HCT116 (cell line): Measurements from ENCODE around the gene ATP2B1. TPM values are rescaled to one million over a fixed set of nuclear protein-coding genes. Genes with fewer than 3 reads are reported as not detected.

Experiments used
- ATAC-seq: fragments of 200-7000 bp; cut with Tn5 transposase; 2 replicates; pipeline ENCODE4 v1.9.1; 2020; ENCODE audit warnings: mild to moderate bottlenecking, moderate library complexity
- BruUV-seq: library from RNA; stranded (reverse); fragments of 400-500 nt; replicated peaks from 2 replicates; lab custom pipeline; 2021; lab: Mats Ljungman, UMichigan
- CTCF ChIA-PET: fragments of 300-600 bp; sonication (Branson Sonifier 250); formaldehyde crosslinking; loops from one replicate; lab custom pipeline; 2021; ENCODE audit warnings: antibody characterized with exemption; lab: Charles Lee
- POLR2A ChIA-PET: fragments of 300-600, 350-600 bp; sonication (Branson Sonifier 250); formaldehyde crosslinking; loops from one replicate; lab custom pipeline; 2021; ENCODE audit warnings: antibody characterized with exemption; lab: Charles Lee
- RAD21 ChIA-PET, 2 experiments: fragments of 300-600 bp; sonication (Branson Sonifier 250); formaldehyde crosslinking; loops; one replicate each; lab custom pipeline; 2023; ENCODE audit warnings: low total read pairs in 2 of 2; ENCODE audit not compliant: uncharacterized antibody in 2 of 2, unreplicated experiment in 2 of 2, low non-redundant PET in 1 of 2; lab: Charles Lee
- DNase-seq: peaks from one replicate; pipeline ENCODE4 v3.0.0-alpha.2; 2010; ENCODE audit warnings: low read depth, low spot score
- H2AFZ ChIP-seq: fragments of 200-600 bp; shearing (Covaris generic), sonication (generic); 2 replicates; pipeline ENCODE4 v1.6.1; 2017; ENCODE audit warnings: low read depth, mixed run types, mixed read lengths, antibody characterized with exemption, low read length; ENCODE audit not compliant: poor library complexity, severe bottlenecking
- H3K27ac ChIP-seq: 2 replicates; pipeline ENCODE4 v1.5.1; 2012; ENCODE audit warnings: low read depth, low read length
- H3K27me3 ChIP-seq: fragments of 200-600 bp; sonication (generic); 2 replicates; pipeline ENCODE4 v1.6.1; 2016; ENCODE audit warnings: mixed run types, low read length, mixed read lengths; ENCODE audit not compliant: insufficient read depth
- H3K36me3 ChIP-seq, 2 experiments: fragments of 200-500 bp in 1 of 2; fragments of 200-600 bp in 1 of 2; sonication (Bioruptor generic) in 1 of 2; sonication (generic) in 1 of 2; 2 replicates each; pipeline versions ENCODE4 v1.5.1 to v1.6.1; 2014 to 2016; ENCODE audit warnings: low read length in 2 of 2, inconsistent platforms in 1 of 2, mixed read lengths in 1 of 2, mixed run types in 1 of 2; ENCODE audit not compliant: insufficient read depth in 2 of 2, control insufficient read depth in 1 of 2
- H3K4me1 ChIP-seq, 2 experiments: fragments of 200-600 bp in 1 of 2; sonication (generic) in 1 of 2; 2 replicates each; pipeline versions ENCODE4 v1.5.1 to v1.6.1; 2012 to 2017; ENCODE audit warnings: low read length in 2 of 2, inconsistent platforms in 1 of 2, mild to moderate bottlenecking in 1 of 2, mixed read lengths in 1 of 2, mixed run types in 1 of 2, moderate library complexity in 1 of 2; ENCODE audit not compliant: insufficient read depth in 2 of 2, control insufficient read depth in 1 of 2
- H3K4me2 ChIP-seq: fragments of 200-600 bp; sonication (generic); 2 replicates; pipeline ENCODE4 v1.6.1; 2017; ENCODE audit warnings: mixed run types, low read length, mixed read lengths
- H3K4me3 ChIP-seq, 2 experiments: fragments of 200-600 bp in 1 of 2; sonication (generic) in 1 of 2; replicated peaks in 1 of 2; 2 replicates each; pipeline ENCODE4 v1.5.1; 2011 to 2016; ENCODE audit warnings: low read length in 2 of 2, control low read depth in 1 of 2, low read depth in 1 of 2, mild to moderate bottlenecking in 1 of 2, mixed read lengths in 1 of 2, mixed run types in 1 of 2
- H3K79me2 ChIP-seq: fragments of 200-600 bp; sonication (generic); 2 replicates; pipeline ENCODE4 v1.6.1; 2017; ENCODE audit warnings: mild to moderate bottlenecking, mixed run types, low read length, moderate library complexity, mixed read lengths; ENCODE audit not compliant: insufficient read depth
- H3K9ac ChIP-seq: fragments of 200-600 bp; sonication (generic); 2 replicates; pipeline ENCODE4 v1.6.1; 2016; ENCODE audit warnings: low read length, mixed read lengths
- H3K9me2 ChIP-seq: fragments of 200-600 bp; sonication (generic), shearing (Covaris generic); 2 replicates; pipeline ENCODE4 v1.6.1; 2017; ENCODE audit warnings: mixed run types, mild to moderate bottlenecking, moderate library complexity; ENCODE audit not compliant: insufficient read depth
- H3K9me3 ChIP-seq, 2 experiments: fragments of 200-500 bp in 1 of 2; fragments of 200-600 bp in 1 of 2; sonication (Bioruptor generic) in 1 of 2; sonication (generic) in 1 of 2; 2 replicates each; pipeline ENCODE4 v1.6.1; 2014 to 2017; ENCODE audit warnings: low read length in 2 of 2, mixed read lengths in 2 of 2, inconsistent platforms in 1 of 2, low read depth in 1 of 2, mild to moderate bottlenecking in 1 of 2, mixed run types in 1 of 2, moderate library complexity in 1 of 2; ENCODE audit not compliant: control insufficient read depth in 1 of 2, insufficient read depth in 1 of 2
- H4K20me1 ChIP-seq: fragments of 200-600 bp; sonication (generic), shearing (Covaris generic); 2 replicates; pipeline ENCODE4 v1.6.1; 2017; ENCODE audit warnings: mixed run types, mild to moderate bottlenecking, moderate library complexity; ENCODE audit not compliant: insufficient read depth
- CBX3 ChIP-seq: IDR thresholded peaks from 2 replicates; pipeline ENCODE4 v1.6.1; 2012; ENCODE audit warnings: low read depth
- CEBPB ChIP-seq: IDR thresholded peaks from 2 replicates; pipeline ENCODE4 v1.6.1; 2012; ENCODE audit warnings: low read depth
- EGR1 ChIP-seq: IDR thresholded peaks from 2 replicates; pipeline ENCODE4 v1.6.1; 2012; ENCODE audit warnings: low read depth
- ELF1 ChIP-seq: IDR thresholded peaks from 2 replicates; pipeline ENCODE4 v1.6.1; 2012; ENCODE audit warnings: low read depth, borderline replicate concordance
- EZH2 ChIP-seq: fragments of 200-600 bp; sonication (generic); IDR thresholded peaks from 2 replicates; pipeline ENCODE4 v1.6.1; 2017; ENCODE audit warnings: antibody characterized with exemption, mixed run types
- EZH2phosphoT487 ChIP-seq: fragments of 200-600 bp; IDR thresholded peaks from 2 replicates; pipeline ENCODE4 v1.6.1; 2018; ENCODE audit warnings: antibody characterized with exemption, borderline replicate concordance
- FOSL1 ChIP-seq: IDR thresholded peaks from 2 replicates; pipeline ENCODE4 v1.6.1; 2012; ENCODE audit warnings: low read depth
- JUND ChIP-seq: IDR thresholded peaks from 2 replicates; pipeline ENCODE4 v1.6.1; 2012
- POLR2A ChIP-seq: IDR thresholded peaks from 2 replicates; pipeline ENCODE4 v1.7.0; 2011; ENCODE audit warnings: borderline replicate concordance; ENCODE audit not compliant: insufficient read depth, insufficient read length; ENCODE audit errors: extremely low read depth
- POLR2AphosphoS5 ChIP-seq: IDR thresholded peaks from 2 replicates; pipeline ENCODE4 v1.6.1; 2011; ENCODE audit warnings: mild to moderate bottlenecking, low read depth, low read length, moderate library complexity
- RAD21 ChIP-seq: IDR thresholded peaks from 2 replicates; pipeline ENCODE4 v1.6.1; 2012; ENCODE audit warnings: low read depth, mild to moderate bottlenecking
- SIN3A ChIP-seq: IDR thresholded peaks from 2 replicates; pipeline ENCODE4 v1.6.1; 2012; ENCODE audit warnings: low read depth
- SP1 ChIP-seq: IDR thresholded peaks from 2 replicates; pipeline ENCODE4 v1.6.1; 2012; ENCODE audit warnings: low read depth
- TCF7L2 ChIP-seq: IDR thresholded peaks from 2 replicates; pipeline ENCODE4 v1.7.0; 2011; ENCODE audit warnings: borderline replicate concordance, inconsistent platforms; ENCODE audit not compliant: insufficient read depth, insufficient read length; ENCODE audit errors: extremely low read depth
- YY1 ChIP-seq: IDR thresholded peaks from 2 replicates; pipeline ENCODE4 v1.6.1; 2011; ENCODE audit warnings: low read length, low read depth, moderate library complexity, mild to moderate bottlenecking; ENCODE audit not compliant: insufficient replicate concordance; ENCODE audit errors: extremely low read depth
- ZFX ChIP-seq: fragments of 450-650 bp; IDR thresholded peaks from 2 replicates; pipeline ENCODE4 v1.6.1; 2017
- ZNF274 ChIP-seq: fragments of 200-500 bp; sonication (Bioruptor generic); IDR thresholded peaks from 2 replicates; pipeline ENCODE4 v1.6.1; 2014; ENCODE audit warnings: mild to moderate bottlenecking, low read depth, low read length, inconsistent platforms
- intact Hi-C: fragments of 100-400 bp; cut with micrococcal nuclease; formaldehyde crosslinking; loops from 2 replicates; pipeline ENCODE4 v1.10.0; 2022
- total RNA-seq: library from RNA; stranded (reverse); gene quantifications from one replicate; pipeline ENCODE4 v1.2.1, GENCODE V29; 2021; ENCODE audit not compliant: unreplicated experiment
- TF ChIP-seq, protein P1 (sequence below): IDR thresholded peaks from 2 replicates; pipeline ENCODE4 v1.6.1; 2011; ENCODE audit warnings: mild to moderate bottlenecking, low read length, moderate library complexity; ENCODE audit not compliant: insufficient replicate concordance; ENCODE audit errors: extremely low read depth
- TF ChIP-seq, protein P2 (sequence below): IDR thresholded peaks from 2 replicates; pipeline ENCODE4 v1.6.1; 2012
- TF ChIP-seq, protein P3 (sequence below): IDR thresholded peaks from 2 replicates; pipeline ENCODE4 v1.6.1; 2012; ENCODE audit warnings: low read depth

Gene ATP2B1
- total RNA-seq, 1 experiment from 2014 or later = 62.4 TPM

DNA sequence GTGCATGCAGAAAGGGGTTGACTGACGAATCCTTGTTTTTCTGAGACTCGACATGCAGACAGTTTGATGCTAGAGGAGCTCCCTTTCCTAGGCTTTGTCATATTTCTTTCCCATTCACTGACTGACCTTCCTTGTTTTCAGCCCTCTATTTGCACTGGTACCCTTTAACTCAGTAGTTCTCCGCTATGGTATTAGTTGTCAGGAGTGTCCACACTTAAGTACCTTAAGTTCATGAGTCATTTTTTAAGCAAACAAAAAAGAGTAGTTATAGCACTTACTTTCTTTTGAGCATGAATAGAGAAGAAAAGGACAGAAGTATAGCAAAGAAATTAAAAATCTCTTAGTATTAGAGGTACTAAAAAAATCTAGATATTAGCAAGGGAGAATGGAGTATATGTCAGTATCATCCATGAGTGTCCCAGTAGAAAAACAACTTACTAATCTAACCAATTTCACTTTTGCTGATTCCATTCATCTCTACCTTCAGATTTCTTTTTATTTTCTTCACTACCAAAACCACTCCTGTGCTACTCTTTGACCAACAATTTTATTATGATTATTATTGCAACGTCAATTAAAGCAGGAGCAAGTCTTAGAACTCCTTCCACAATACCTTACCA is 8.3 kb downstream of the ATP2B1 start:
- CTCF ChIA-PET = interaction anchor here (0.7 kb wide), 1 partner anchor 9 kb away, joined by 3 read pairs; the partner anchor contains the start of gene ATP2B1
- DNase-seq (no peak), ATAC-seq (no peak)
- Histone ChIP-seq H3K4me1 (peaks cover 0 to 10% of the 10 kb centered on the region in 2 experiments; a peak in 1 of 4 replicates), H2AFZ (no peak overlapping the region), H3K9me2 (no peaks in the 10 kb centered on the region), H3K27ac (no peak overlapping the region), H3K4me3 (no peak overlapping the region), H3K4me2 (no peak overlapping the region), H3K27me3 (no peaks in the 10 kb centered on the region), H3K36me3 (no peaks in the 10 kb centered on the region), H3K79me2 (peaks cover 99% of the 10 kb centered on the region), H4K20me1 (peaks cover 28% of the 10 kb centered on the region; the same call in 1 of the 2 replicates), H3K9me3 (no peaks in the 10 kb centered on the region), H3K9ac (no peak overlapping the region)
- intact Hi-C loops = loop anchor here (10.0 kb wide), 1 partner anchor 264 kb away; no protein-coding TSS in a partner anchor
- POLR2A ChIA-PET = interaction anchor here (2.8 kb wide), 1 partner anchor 9 kb away, joined by 11 read pairs; the partner anchor contains the start of gene ATP2B1
- RAD21 ChIA-PET = no interaction called here
- no TSS peak for BruUV-seq
- TF ChIP-seq ELF1 = no peak
- no peak for TF ChIP-seq CBX3
- no peak for TF ChIP-seq ZFX
- TF ChIP-seq ZNF274 = no peak
- TF ChIP-seq POLR2A = no peak
- TF ChIP-seq RAD21 = no peak
- TF ChIP-seq TCF7L2 = no peak
- TF ChIP-seq, protein P1, sequence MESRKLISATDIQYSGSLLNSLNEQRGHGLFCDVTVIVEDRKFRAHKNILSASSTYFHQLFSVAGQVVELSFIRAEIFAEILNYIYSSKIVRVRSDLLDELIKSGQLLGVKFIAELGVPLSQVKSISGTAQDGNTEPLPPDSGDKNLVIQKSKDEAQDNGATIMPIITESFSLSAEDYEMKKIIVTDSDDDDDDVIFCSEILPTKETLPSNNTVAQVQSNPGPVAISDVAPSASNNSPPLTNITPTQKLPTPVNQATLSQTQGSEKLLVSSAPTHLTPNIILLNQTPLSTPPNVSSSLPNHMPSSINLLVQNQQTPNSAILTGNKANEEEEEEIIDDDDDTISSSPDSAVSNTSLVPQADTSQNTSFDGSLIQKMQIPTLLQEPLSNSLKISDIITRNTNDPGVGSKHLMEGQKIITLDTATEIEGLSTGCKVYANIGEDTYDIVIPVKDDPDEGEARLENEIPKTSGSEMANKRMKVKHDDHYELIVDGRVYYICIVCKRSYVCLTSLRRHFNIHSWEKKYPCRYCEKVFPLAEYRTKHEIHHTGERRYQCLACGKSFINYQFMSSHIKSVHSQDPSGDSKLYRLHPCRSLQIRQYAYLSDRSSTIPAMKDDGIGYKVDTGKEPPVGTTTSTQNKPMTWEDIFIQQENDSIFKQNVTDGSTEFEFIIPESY = no peak
- TF ChIP-seq YY1 = no peak
- no peak for TF ChIP-seq JUND
- no peak for TF ChIP-seq CEBPB
- TF ChIP-seq SIN3A = no peak
- TF ChIP-seq EGR1 = no peak
- TF ChIP-seq, protein P2, sequence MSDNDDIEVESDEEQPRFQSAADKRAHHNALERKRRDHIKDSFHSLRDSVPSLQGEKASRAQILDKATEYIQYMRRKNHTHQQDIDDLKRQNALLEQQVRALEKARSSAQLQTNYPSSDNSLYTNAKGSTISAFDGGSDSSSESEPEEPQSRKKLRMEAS = no peak
- no peak for TF ChIP-seq SP1
- TF ChIP-seq, protein P3, sequence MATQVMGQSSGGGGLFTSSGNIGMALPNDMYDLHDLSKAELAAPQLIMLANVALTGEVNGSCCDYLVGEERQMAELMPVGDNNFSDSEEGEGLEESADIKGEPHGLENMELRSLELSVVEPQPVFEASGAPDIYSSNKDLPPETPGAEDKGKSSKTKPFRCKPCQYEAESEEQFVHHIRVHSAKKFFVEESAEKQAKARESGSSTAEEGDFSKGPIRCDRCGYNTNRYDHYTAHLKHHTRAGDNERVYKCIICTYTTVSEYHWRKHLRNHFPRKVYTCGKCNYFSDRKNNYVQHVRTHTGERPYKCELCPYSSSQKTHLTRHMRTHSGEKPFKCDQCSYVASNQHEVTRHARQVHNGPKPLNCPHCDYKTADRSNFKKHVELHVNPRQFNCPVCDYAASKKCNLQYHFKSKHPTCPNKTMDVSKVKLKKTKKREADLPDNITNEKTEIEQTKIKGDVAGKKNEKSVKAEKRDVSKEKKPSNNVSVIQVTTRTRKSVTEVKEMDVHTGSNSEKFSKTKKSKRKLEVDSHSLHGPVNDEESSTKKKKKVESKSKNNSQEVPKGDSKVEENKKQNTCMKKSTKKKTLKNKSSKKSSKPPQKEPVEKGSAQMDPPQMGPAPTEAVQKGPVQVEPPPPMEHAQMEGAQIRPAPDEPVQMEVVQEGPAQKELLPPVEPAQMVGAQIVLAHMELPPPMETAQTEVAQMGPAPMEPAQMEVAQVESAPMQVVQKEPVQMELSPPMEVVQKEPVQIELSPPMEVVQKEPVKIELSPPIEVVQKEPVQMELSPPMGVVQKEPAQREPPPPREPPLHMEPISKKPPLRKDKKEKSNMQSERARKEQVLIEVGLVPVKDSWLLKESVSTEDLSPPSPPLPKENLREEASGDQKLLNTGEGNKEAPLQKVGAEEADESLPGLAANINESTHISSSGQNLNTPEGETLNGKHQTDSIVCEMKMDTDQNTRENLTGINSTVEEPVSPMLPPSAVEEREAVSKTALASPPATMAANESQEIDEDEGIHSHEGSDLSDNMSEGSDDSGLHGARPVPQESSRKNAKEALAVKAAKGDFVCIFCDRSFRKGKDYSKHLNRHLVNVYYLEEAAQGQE = no peak
- TF ChIP-seq EZH2phosphoT487 = no peak
- TF ChIP-seq FOSL1 = no peak
- TF ChIP-seq EZH2 = no peak
- TF ChIP-seq POLR2AphosphoS5 = no peak
